Subcutaneous adipose tissue (tissue), 4 donors: ENCODE measurements around the gene KLF11. TPM values are rescaled to one million over a fixed set of nuclear protein-coding genes. Genes with fewer than 3 reads are reported as not detected.

Source experiments
- CTCF ChIP-seq: fragments of 450-650 bp; IDR thresholded peaks from one replicate; pipeline ENCODE4 v1.5.1; 2016; ENCODE audit warnings: low read depth, mild to moderate bottlenecking, control low read depth, antibody characterized with exemption, moderate library complexity
- total RNA-seq, 4 donors: library from RNA; depleted of rRNA; stranded (reverse); fragments of >200 nt; gene quantifications; one replicate each; pipeline ENCODE4 v1.1.0, GENCODE V29; 2016

Gene KLF11
- total RNA-seq, 4 donors from 2014 or later = 24.2 to 47.9 (median 30.6) TPM

- TF ChIP-seq CTCF = no peak
These were observed 41.0 kb downstream of the KLF11 start for GRCh38 chr2:10084223-10084865.

- no peak for TF ChIP-seq CTCF
These were observed 41.8 kb downstream of the KLF11 start for GRCh38 chr2:10085043-10085667.

GRCh38 chr2:10085668-10086059, 42.3 kb downstream of the KLF11 start:
- no peak for TF ChIP-seq CTCF

GRCh38 chr2:10086950-10087349, 43.6 kb downstream of the KLF11 start:
- TF ChIP-seq CTCF = no peak

GRCh38 chr2:10087360-10087759, 44.0 kb downstream of the KLF11 start:
- TF ChIP-seq CTCF = no peak

GRCh38 chr2:10089565-10090190, 46.3 kb downstream of the KLF11 start:
- no peak for TF ChIP-seq CTCF

GRCh38 chr2:10091182-10091888, 48.0 kb downstream of the KLF11 start:
- TF ChIP-seq CTCF = no peak
